OCI-LY7 (cell line): ENCODE measurements around the gene PIGQ. TPM values are rescaled to one million over a fixed set of nuclear protein-coding genes. Genes with fewer than 3 reads are reported as not detected.

Source experiments
- BruUV-seq: library from RNA; stranded (reverse); fragments of 400-500 nt; replicated peaks from 2 replicates; lab custom pipeline; 2021; lab: Mats Ljungman, UMichigan
- CTCF ChIA-PET: fragments of 300-600 bp; sonication (Branson Sonifier 250); formaldehyde crosslinking; loops from one replicate; lab custom pipeline; 2022; ENCODE audit warnings: antibody characterized with exemption; ENCODE audit not compliant: unreplicated experiment; lab: Charles Lee
- POLR2A ChIA-PET: fragments of 300-600 bp; sonication (Branson Sonifier 250); formaldehyde crosslinking; loops from one replicate; lab custom pipeline; 2022; ENCODE audit warnings: antibody characterized with exemption; lab: Charles Lee
- DNase-seq: peaks from one replicate; pipeline ENCODE4 v3.0.0-alpha.2; 2015; ENCODE audit warnings: low spot score
- H2AFZ ChIP-seq: fragments of 200-600 bp; sonication (generic), shearing (Covaris generic); 2 replicates; pipeline ENCODE4 v1.6.1; 2014; ENCODE audit warnings: mild to moderate bottlenecking, antibody characterized with exemption, low read length, moderate library complexity
- H3K27ac ChIP-seq: fragments of 200-600 bp; sonication (generic); 2 replicates; pipeline ENCODE4 v1.5.1; 2014; ENCODE audit warnings: mixed run types, low read depth, mild to moderate bottlenecking, moderate library complexity, low read length, inconsistent platforms; ENCODE audit not compliant: poor library complexity, severe bottlenecking
- H3K36me3 ChIP-seq: fragments of 200-600 bp; sonication (generic); 2 replicates; pipeline ENCODE4 v1.6.1; 2014; ENCODE audit warnings: mild to moderate bottlenecking, antibody characterized with exemption, low read length, moderate library complexity, mixed read lengths; ENCODE audit not compliant: insufficient read depth
- H3K4me1 ChIP-seq: fragments of 200-600 bp; sonication (generic); 2 replicates; pipeline ENCODE4 v1.5.1; 2014; ENCODE audit warnings: mild to moderate bottlenecking, low read length; ENCODE audit not compliant: insufficient read depth, poor library complexity, severe bottlenecking
- H3K4me2 ChIP-seq: fragments of 200-600 bp; sonication (generic); 2 replicates; pipeline ENCODE4 v1.6.1; 2014; ENCODE audit warnings: mild to moderate bottlenecking, low read length
- H3K4me3 ChIP-seq: fragments of 200-600 bp; sonication (generic); 2 replicates; pipeline ENCODE4 v1.5.1; 2014; ENCODE audit warnings: mild to moderate bottlenecking, low read depth, low read length; ENCODE audit not compliant: poor library complexity, severe bottlenecking
- H3K79me2 ChIP-seq: fragments of 200-600 bp; sonication (generic); 2 replicates; pipeline ENCODE4 v1.6.1; 2016; ENCODE audit warnings: low read depth, mild to moderate bottlenecking, low read length, moderate library complexity, mixed read lengths; ENCODE audit not compliant: insufficient read depth
- H3K9me2 ChIP-seq: fragments of 200-600 bp; sonication (generic); 2 replicates; pipeline ENCODE4 v1.6.1; 2016; ENCODE audit warnings: mild to moderate bottlenecking, low read length, mixed read lengths; ENCODE audit not compliant: insufficient read depth
- H3K9me3 ChIP-seq: fragments of 200-600 bp; sonication (generic); 2 replicates; pipeline ENCODE4 v1.6.1; 2014; ENCODE audit warnings: mild to moderate bottlenecking, mixed run types, low read length, mixed read lengths
- H4K20me1 ChIP-seq: fragments of 200-600 bp; sonication (generic); 2 replicates; pipeline ENCODE4 v1.6.1; 2014; ENCODE audit warnings: mild to moderate bottlenecking, antibody characterized with exemption, low read length, moderate library complexity, mixed read lengths; ENCODE audit not compliant: insufficient read depth
- CTCF ChIP-seq: fragments of 200-600 bp; sonication (generic); conservative IDR thresholded peaks from 2 replicates; pipeline ENCODE4 v1.5.1; 2014; ENCODE audit warnings: mild to moderate bottlenecking, antibody characterized with exemption, low read length, moderate library complexity, mixed read lengths
- EZH2phosphoT487 ChIP-seq: fragments of 200-600 bp; sonication (generic); IDR thresholded peaks from 2 replicates; pipeline ENCODE4 v1.6.1; 2018; ENCODE audit warnings: low read depth, borderline replicate concordance, mild to moderate bottlenecking, mixed run types, antibody characterized with exemption, low read length, moderate library complexity, mixed read lengths
- intact Hi-C: fragments of 100-400 bp; cut with micrococcal nuclease; formaldehyde crosslinking; loops from one replicate; pipeline ENCODE4 v1.10.0; 2022; ENCODE audit not compliant: unreplicated experiment
- total RNA-seq, 2 experiments: library from RNA; depleted of rRNA in 1 of 2; stranded (reverse); fragments of >200 nt in 1 of 2; shearing (Covaris generic) in 1 of 2; gene quantifications; 2 replicates each; pipeline ENCODE4 v1.2.3, GENCODE V29; 2014 to 2022

The PIGQ gene
- total RNA-seq, 2 experiments from 2014 or later: 39.0 to 54.2 TPM

- H4K20me1 ChIP-seq: no peaks in the 10 kb centered on the region
- H3K4me1 ChIP-seq: peaks cover 25% of the 10 kb centered on the region
- no peak overlapping the region for H2AFZ ChIP-seq
- H3K9me2 ChIP-seq: no peaks in the 10 kb centered on the region
- intact Hi-C loops: no loop called here
- ChIA-PET CTCF (no interaction called here), POLR2A (no interaction called here)
- DNase-seq: no peak
- H3K4me3 ChIP-seq: peak overlapping the region; percentile 84
- TF ChIP-seq CTCF (no peak), EZH2phosphoT487 (no peak)
- H3K79me2 ChIP-seq: peaks cover 20% of the 10 kb centered on the region; the same call in 1 of the 2 replicates
- H3K4me2 ChIP-seq: peak overlapping the region; percentile 83
- H3K36me3 ChIP-seq: peaks cover 4% of the 10 kb centered on the region; the same call in 1 of the 2 replicates
- H3K27ac ChIP-seq: no peak overlapping the region
- no TSS peak for BruUV-seq
- H3K9me3 ChIP-seq: no peaks in the 10 kb centered on the region
These were observed 21.0 kb downstream of the PIGQ start for GRCh38 chr16:590815-591200.

GRCh38 chr16:591231-591630 lies 21.5 kb downstream of the PIGQ start:
- intact Hi-C loops: no loop called here
- BruUV-seq: no TSS peak
- Histone ChIP-seq H3K4me3 (peak overlapping the region; percentile 84), H2AFZ (no peak overlapping the region), H3K9me2 (no peaks in the 10 kb centered on the region), H3K4me2 (peak overlapping the region; percentile 83), H3K9me3 (no peaks in the 10 kb centered on the region), H3K4me1 (peaks cover 25% of the 10 kb centered on the region), H3K27ac (no peak overlapping the region), H3K79me2 (peaks cover 20% of the 10 kb centered on the region; the same call in 1 of the 2 replicates), H3K36me3 (peaks cover 4% of the 10 kb centered on the region; the same call in 1 of the 2 replicates), H4K20me1 (no peaks in the 10 kb centered on the region)
- CTCF ChIA-PET: no interaction called here
- no peak for DNase-seq
- TF ChIP-seq EZH2phosphoT487: no peak
- TF ChIP-seq CTCF: no peak
- POLR2A ChIA-PET: no interaction called here

GRCh38 chr16:591892-592517 lies 22.2 kb downstream of the PIGQ start:
- Histone ChIP-seq H3K9me3 (no peaks in the 10 kb centered on the region), H2AFZ (no peak overlapping the region), H3K79me2 (peaks cover 20% of the 10 kb centered on the region; the same call in 1 of the 2 replicates), H3K27ac (no peak overlapping the region), H3K4me2 (no peak overlapping the region), H3K9me2 (no peaks in the 10 kb centered on the region), H4K20me1 (no peaks in the 10 kb centered on the region), H3K4me1 (peaks cover 25% of the 10 kb centered on the region), H3K4me3 (no peak overlapping the region), H3K36me3 (peaks cover 4% of the 10 kb centered on the region; the same call in 1 of the 2 replicates)
- intact Hi-C loops: no loop called here
- ChIA-PET POLR2A (no interaction called here), CTCF (no interaction called here)
- TF ChIP-seq CTCF (no peak), EZH2phosphoT487 (no peak)
- no TSS peak for BruUV-seq
- DNase-seq: no peak
